ENCODE measurements around the gene SHISA6. TPM values are rescaled to one million over a fixed set of nuclear protein-coding genes. Genes with fewer than 3 reads are reported as not detected.

Gene SHISA6
- total and polyA plus RNA-seq, 2 donors (not counting 1 experiment from before 2014, with no cell fraction given) = not detected

- DNase-seq = no peak
- H3K27ac ChIP-seq (ENCODE audit: low read length in 2 of 2) = no peak overlapping the region
- H3K27ac Mint-ChIP-seq = no peak overlapping the region
- ChIA-PET CTCF (no interaction called here), POLR2A (no interaction called here)
- no peaks in the 10 kb centered on the region for H3K4me1 ChIP-seq (ENCODE audit: control insufficient read depth in 2 of 2, insufficient read depth in 2 of 2, low read length in 2 of 2)
- TF ChIP-seq EZH2 (IDR thresholded peaks at IDR 0.05; ENCODE audit: borderline replicate concordance, insufficient read depth, low read depth, low read length, poor library complexity, severe bottlenecking) = no peak
- H3K36me3 ChIP-seq (replicated peaks in 1 of 2; ENCODE audit: control extremely low read depth in 1 of 2, control insufficient read depth in 1 of 2, extremely low read depth in 1 of 2, insufficient read depth in 2 of 2, low read length in 1 of 2) = no peaks in the 10 kb centered on the region
- no peak overlapping the region for H3K9ac ChIP-seq (ENCODE audit: low read length)
- peaks cover 43% of the 10 kb centered on the region for H3K27me3 Mint-ChIP-seq
- WGBS (ENCODE audit: insufficient coverage) = 16% methylated on average over 56 of the region's 58 CpGs
- no peak overlapping the region for H3K4me2 ChIP-seq (replicated peaks; ENCODE audit: low read depth, low read length, poor library complexity, severe bottlenecking)
- no peak overlapping the region for H3K4me3 ChIP-seq (ENCODE audit: control extremely low read depth in 1 of 5, extremely low read depth in 1 of 5, insufficient read depth in 1 of 5, low read depth in 2 of 5, low read length in 4 of 5)
- H3K27me3 ChIP-seq (replicated peaks in 1 of 4; ENCODE audit: control extremely low read depth in 1 of 4, control insufficient read depth in 3 of 4, insufficient read depth in 4 of 4, low read length in 3 of 4) = peaks cover 0 to 23% (median 1%) of the 10 kb centered on the region in 4 experiments
- ATAC-seq (ENCODE audit: low read depth) = no peak
- H3K9me3 ChIP-seq (ENCODE audit: control extremely low read depth in 1 of 3, control insufficient read depth in 2 of 3, insufficient read depth in 1 of 3, low read length in 2 of 3) = peaks cover 0 to 12% (median 0%) of the 10 kb centered on the region in 3 donors
- no peak overlapping the region for H3K4me3 Mint-ChIP-seq
- intact Hi-C loops (cut with micrococcal nuclease) = no loop called here
- no peaks in the 10 kb centered on the region for H4K20me1 ChIP-seq (ENCODE audit: control insufficient read depth, insufficient read depth, low read length, poor library complexity, severe bottlenecking)
- no peak overlapping the region for H2AFZ ChIP-seq (ENCODE audit: insufficient read depth, low read depth, low read length, poor library complexity, severe bottlenecking)
- H3K4me1 Mint-ChIP-seq = no peaks in the 10 kb centered on the region
- no peaks in the 10 kb centered on the region for H3K9me3 Mint-ChIP-seq (ENCODE audit: insufficient read depth)
- H3K79me2 ChIP-seq (ENCODE audit: control insufficient read depth, insufficient read depth, low read length) = no peaks in the 10 kb centered on the region
Measured at GRCh38 chr17:11241611-11242226, 706 bp downstream of the SHISA6 start.

- DNase-seq (no peak), ATAC-seq (ENCODE audit: low read depth) (no peak)
- Histone ChIP-seq H3K4me2 (replicated peaks; ENCODE audit: low read depth, low read length, poor library complexity, severe bottlenecking) (no peak overlapping the region), H3K9me3 (ENCODE audit: control extremely low read depth in 1 of 3, control insufficient read depth in 2 of 3, insufficient read depth in 1 of 3, low read length in 2 of 3) (peaks cover 0 to 12% (median 0%) of the 10 kb centered on the region in 3 donors), H3K9ac (ENCODE audit: low read length) (no peak overlapping the region), H2AFZ (ENCODE audit: insufficient read depth, low read depth, low read length, poor library complexity, severe bottlenecking) (no peak overlapping the region), H3K36me3 (replicated peaks in 1 of 2; ENCODE audit: control extremely low read depth in 1 of 2, control insufficient read depth in 1 of 2, extremely low read depth in 1 of 2, insufficient read depth in 2 of 2, low read length in 1 of 2) (no peaks in the 10 kb centered on the region), H3K27me3 (replicated peaks in 1 of 4; ENCODE audit: control extremely low read depth in 1 of 4, control insufficient read depth in 3 of 4, insufficient read depth in 4 of 4, low read length in 3 of 4) (peaks cover 0 to 23% (median 1%) of the 10 kb centered on the region in 4 experiments), H3K79me2 (ENCODE audit: control insufficient read depth, insufficient read depth, low read length) (no peaks in the 10 kb centered on the region), H4K20me1 (ENCODE audit: control insufficient read depth, insufficient read depth, low read length, poor library complexity, severe bottlenecking) (no peaks in the 10 kb centered on the region), H3K27ac (ENCODE audit: low read length in 2 of 2) (no peak overlapping the region), H3K4me1 (ENCODE audit: control insufficient read depth in 2 of 2, insufficient read depth in 2 of 2, low read length in 2 of 2) (no peaks in the 10 kb centered on the region), H3K4me3 (ENCODE audit: control extremely low read depth in 1 of 5, extremely low read depth in 1 of 5, insufficient read depth in 1 of 5, low read depth in 2 of 5, low read length in 4 of 5) (no peak overlapping the region)
- no peaks in the 10 kb centered on the region for H3K9me3 Mint-ChIP-seq (ENCODE audit: insufficient read depth)
- H3K4me1 Mint-ChIP-seq = no peaks in the 10 kb centered on the region
- H3K27ac Mint-ChIP-seq = no peak overlapping the region
- ChIA-PET POLR2A (no interaction called here), CTCF (no interaction called here)
- H3K4me3 Mint-ChIP-seq = no peak overlapping the region
- intact Hi-C loops (cut with micrococcal nuclease) = no loop called here
- H3K27me3 Mint-ChIP-seq = peaks cover 43% of the 10 kb centered on the region
- TF ChIP-seq EZH2 (IDR thresholded peaks at IDR 0.05; ENCODE audit: borderline replicate concordance, insufficient read depth, low read depth, low read length, poor library complexity, severe bottlenecking) (no peak), CTCF (IDR thresholded peaks at IDR 0.05) (no peak)
- WGBS (ENCODE audit: insufficient coverage) = 32% methylated on average over 6 of the region's 9 CpGs
Measured at GRCh38 chr17:11242411-11242810, 1.4 kb downstream of the SHISA6 start.

Data from B cell (primary cell).